NCI-H1105 (cell line): Measurements from ENCODE around the gene MYPN.
A peak's percentile ranks its signal among the peaks of the same experiment; 100 is the strongest.
"Not testable (repeated sequence)": the region's sequence is repeated elsewhere in the genome, so short reads cannot be mapped to it uniquely, and the experiment has no call there.

Experiments used
- DNase-seq: peaks from one replicate; lab custom pipeline; 2025; lab: John Stamatoyannopoulos, UW

The MYPN gene, protein sequence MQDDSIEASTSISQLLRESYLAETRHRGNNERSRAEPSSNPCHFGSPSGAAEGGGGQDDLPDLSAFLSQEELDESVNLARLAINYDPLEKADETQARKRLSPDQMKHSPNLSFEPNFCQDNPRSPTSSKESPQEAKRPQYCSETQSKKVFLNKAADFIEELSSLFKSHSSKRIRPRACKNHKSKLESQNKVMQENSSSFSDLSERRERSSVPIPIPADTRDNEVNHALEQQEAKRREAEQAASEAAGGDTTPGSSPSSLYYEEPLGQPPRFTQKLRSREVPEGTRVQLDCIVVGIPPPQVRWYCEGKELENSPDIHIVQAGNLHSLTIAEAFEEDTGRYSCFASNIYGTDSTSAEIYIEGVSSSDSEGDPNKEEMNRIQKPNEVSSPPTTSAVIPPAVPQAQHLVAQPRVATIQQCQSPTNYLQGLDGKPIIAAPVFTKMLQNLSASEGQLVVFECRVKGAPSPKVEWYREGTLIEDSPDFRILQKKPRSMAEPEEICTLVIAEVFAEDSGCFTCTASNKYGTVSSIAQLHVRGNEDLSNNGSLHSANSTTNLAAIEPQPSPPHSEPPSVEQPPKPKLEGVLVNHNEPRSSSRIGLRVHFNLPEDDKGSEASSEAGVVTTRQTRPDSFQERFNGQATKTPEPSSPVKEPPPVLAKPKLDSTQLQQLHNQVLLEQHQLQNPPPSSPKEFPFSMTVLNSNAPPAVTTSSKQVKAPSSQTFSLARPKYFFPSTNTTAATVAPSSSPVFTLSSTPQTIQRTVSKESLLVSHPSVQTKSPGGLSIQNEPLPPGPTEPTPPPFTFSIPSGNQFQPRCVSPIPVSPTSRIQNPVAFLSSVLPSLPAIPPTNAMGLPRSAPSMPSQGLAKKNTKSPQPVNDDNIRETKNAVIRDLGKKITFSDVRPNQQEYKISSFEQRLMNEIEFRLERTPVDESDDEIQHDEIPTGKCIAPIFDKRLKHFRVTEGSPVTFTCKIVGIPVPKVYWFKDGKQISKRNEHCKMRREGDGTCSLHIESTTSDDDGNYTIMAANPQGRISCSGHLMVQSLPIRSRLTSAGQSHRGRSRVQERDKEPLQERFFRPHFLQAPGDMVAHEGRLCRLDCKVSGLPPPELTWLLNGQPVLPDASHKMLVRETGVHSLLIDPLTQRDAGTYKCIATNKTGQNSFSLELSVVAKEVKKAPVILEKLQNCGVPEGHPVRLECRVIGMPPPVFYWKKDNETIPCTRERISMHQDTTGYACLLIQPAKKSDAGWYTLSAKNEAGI (N-terminal part only)

GRCh38 chr10:68109331-68109730, at the start of gene MYPN:
Gene MYPN, plus strand, starts transcription at chr10:68109488. Its CDS starts 11,951 bp downstream, at chr10:68121439.
- no peak for DNase-seq

DNA sequence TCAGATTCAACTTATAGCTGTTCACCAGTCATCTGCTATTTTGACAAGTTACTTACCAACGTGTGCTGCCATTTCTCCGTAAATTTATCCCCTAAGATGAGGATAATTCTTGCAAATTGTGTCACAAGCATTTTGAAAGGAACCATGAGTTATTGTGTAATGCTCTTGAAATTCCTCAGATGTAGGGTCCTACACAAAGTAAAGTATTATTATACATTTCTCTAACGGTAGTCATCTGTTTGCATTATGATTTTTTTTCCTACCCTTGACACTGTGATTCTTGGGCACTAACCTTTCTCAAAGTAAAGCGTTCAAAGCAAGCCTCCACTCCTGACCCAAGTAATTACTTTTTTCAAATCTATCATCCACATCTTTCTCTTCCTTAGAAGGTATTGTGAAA, 42.3 kb upstream of the MYPN start:
- DNase-seq = no peak

- DNase-seq = no peak
Observed at GRCh38 chr10:68067508-68067907, 41.8 kb upstream of the MYPN start.

GRCh38 chr10:68073631-68074030, 35.7 kb upstream of the MYPN start:
- DNase-seq = no peak

- DNase-seq = no peak
Observed at GRCh38 chr10:68074031-68074774, 35.1 kb upstream of the MYPN start.

DNA sequence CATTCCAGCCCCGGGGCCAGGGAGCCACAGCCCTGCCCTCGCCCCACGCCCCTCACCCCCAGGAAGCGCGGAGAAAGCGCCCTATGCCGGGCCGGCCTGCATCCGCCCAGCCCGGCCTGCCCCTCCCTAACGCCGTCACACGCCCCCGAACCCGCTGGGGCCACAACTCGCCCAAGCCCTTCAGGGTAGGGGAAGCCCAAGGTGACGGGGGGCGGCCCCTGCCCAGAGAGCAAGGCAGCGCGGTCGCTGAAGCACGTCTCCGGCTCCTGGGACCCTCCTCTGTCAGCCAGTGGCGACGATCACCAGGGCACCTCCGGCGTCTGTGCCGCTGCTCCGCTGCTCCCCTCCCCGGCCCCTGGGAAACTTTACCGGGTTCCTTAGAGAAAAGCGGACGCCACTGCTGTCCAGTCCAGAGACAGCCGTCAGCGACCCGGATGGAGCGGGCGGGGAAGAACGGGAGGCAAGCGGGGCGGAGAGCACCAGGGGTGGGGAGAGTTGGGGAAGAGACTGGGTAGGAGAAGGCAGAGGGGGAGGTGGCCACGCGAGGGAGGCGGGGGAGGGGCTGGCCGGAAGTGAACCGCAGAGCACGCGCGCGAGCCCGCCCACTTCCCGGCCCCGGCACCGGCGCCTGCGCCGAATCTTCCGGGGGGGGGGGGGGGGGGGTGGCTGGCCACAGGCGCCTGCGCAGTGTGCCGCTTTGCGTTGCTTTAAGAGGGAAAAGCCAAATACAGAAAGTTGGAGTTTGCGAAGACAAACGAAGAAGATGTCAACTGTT, 34.3 kb upstream of the MYPN start, which contains the start of gene HERC4:
Gene HERC4 (minus strand): TSS at position 509 of the 775 bp plus-strand sequence. CDS start 2,175 bp downstream, outside the sequence.
- peak; percentile 72 for DNase-seq

- no peak for DNase-seq
Observed at GRCh38 chr10:68075550-68076004, 33.7 kb upstream of the MYPN start.

DNA sequence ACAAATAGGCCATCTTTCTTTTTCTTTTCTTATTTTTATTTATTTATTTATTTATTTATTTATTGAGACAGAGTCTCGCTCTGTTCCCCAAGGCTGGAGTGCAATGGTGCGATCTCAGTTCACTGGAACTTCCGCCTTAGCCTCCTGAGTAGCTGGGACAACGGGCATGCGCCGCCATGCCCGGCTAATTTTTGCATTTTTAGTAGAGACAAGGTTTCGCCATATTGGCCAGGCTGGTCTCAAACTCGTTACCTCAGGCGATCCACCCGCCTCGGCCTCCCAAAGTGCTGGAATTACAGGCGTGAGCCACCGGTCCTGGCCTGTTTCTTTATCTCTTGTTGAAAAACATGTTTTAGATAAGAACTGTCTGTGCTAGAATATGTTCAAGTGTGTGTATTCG, 33.2 kb upstream of the MYPN start:
- not testable (repeated sequence) for DNase-seq

- DNase-seq = no peak
Observed at GRCh38 chr10:68077026-68077425, 32.3 kb upstream of the MYPN start.

GRCh38 chr10:68079434-68079833, 29.9 kb upstream of the MYPN start:
- DNase-seq = no peak

GRCh38 chr10:68080853-68081431, 28.3 kb upstream of the MYPN start:
- DNase-seq = no peak

GRCh38 chr10:68081916-68082315, 27.4 kb upstream of the MYPN start:
- no peak for DNase-seq

GRCh38 chr10:68082872-68083271, 26.4 kb upstream of the MYPN start:
- DNase-seq = no peak

GRCh38 chr10:68083953-68084352, 25.3 kb upstream of the MYPN start:
- DNase-seq = no peak

- no peak for DNase-seq
Observed at GRCh38 chr10:68084469-68084868, 24.8 kb upstream of the MYPN start.

DNA sequence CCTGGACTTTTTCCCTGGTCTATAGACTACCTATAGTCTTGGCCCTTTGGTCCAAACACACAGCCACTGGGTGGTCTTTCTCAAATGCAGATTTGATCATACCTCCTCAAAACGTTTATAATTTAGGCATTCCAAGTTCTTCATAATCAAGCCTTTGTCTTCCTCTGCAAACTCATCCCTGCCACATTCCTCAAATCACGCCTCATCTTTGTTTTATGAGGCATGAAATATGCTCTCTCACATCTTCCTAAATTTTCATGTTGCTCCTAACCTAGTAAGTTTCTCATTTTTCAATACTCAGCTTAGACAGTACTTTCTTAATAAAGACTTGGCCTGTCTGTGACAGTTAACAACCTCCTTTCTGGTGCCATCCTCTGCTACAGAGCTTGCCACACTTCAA, 23.3 kb upstream of the MYPN start:
- DNase-seq = no peak

DNA sequence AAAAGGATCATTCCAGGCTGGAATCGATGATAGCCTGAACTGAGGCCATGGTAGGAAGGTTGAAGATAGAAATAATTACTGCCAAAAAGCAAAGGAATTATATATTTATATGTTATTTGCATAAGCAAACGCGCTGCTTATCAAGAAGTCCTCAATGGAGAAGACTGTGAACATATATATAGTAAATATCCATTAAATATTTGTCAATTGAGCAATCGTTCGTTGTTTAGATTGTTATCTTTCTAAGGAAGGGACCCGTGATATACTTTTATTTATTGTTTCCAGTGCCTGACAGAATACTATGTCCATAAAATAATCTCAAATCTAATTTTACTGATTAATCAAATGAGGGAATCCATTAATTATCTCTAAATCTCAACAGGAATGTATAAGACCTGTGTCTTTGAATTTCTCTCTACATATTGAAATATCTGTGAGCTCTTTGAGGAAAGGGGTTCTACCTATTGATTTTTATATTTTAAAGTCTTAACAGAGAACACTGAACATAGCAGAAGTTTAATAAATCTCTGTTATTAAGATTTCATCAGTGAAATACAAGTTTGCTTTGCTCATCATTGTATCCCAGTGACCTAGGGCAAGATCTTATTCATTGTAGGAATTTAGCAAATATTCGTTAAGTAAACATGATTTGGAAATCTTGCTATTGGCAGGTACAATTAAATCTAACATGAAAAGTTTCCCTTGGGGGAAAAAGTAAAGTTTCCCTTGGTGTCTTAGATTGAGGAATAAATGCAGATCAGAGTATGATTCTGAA, 22.2 kb upstream of the MYPN start:
- no peak for DNase-seq

DNA sequence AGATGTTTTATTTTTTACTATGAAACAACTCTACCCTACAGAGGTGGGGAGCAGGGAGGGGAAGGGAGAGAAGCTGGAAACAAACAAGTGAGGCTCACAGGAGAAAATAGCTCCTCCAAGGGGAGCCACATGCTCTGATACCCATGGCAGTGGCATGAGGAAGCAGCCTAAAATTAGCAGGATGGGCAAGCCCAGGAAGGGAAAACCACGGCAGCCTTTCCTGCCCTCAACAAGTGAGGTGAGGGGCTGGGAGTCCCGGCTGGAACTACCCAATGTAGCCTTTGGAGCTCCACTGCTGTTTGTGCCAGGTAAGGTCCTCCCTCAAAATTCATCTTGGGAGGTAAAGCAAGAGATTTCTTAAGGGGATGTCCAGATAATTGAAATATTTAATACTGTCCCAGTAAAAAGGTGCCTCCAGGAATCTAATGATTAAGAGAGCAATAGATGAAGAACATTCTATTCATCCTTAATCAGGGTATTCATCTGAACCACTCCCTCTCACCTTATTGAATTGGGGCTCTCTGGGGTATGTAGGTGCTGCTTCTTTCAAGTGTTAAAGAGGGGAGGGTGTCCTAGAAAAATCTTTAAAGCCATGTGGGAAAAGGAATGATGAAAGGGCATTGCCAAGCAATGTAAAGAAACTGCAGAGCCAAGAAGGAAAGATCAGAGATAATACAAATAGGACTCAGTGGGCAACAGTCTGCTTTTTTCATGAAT, 21.4 kb upstream of the MYPN start:
- no peak for DNase-seq

DNA sequence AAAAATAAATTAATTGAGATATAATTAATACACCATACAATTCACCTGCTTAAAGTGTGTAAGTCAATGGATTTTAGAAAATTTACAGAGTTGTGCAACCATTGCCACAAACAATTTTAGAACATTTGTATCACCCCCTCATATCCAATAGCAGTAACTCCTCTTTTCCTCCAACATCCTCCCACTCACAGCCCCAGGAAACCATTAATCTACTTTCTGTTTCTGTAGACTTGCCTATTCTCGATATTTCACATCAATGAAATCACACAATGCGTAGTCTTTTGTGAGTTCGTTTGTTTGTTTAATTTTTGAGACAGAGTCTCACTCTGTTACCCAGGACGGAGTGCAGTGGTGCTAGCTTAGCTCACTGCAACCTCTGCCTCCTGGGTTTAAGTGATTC, 20.5 kb upstream of the MYPN start:
- DNase-seq = no peak
